Left lobe of liver (tissue), 2 donors: Measurements from ENCODE around the gene MYH7B. TPM values are rescaled to one million over a fixed set of nuclear protein-coding genes. Genes with fewer than 3 reads are reported as not detected.
A peak's percentile ranks its signal among the peaks of the same experiment; 100 is the strongest.

Source experiments
- ATAC-seq: fragments of 200-7000 bp; cut with Tn5 transposase; one replicate; pipeline ENCODE4 v1.9.1; 2020; ENCODE audit warnings: mild to moderate bottlenecking, moderate library complexity
- DNase-seq: peaks from one replicate; pipeline ENCODE4 v3.0.0-alpha.2; 2020; ENCODE audit warnings: low spot score
- total RNA-seq: library from RNA; stranded (reverse); gene quantifications from one replicate; pipeline ENCODE4 v1.2.1, GENCODE V29; 2021
- donor health status: DM: no; HTN: no; CAD: no; lungs with moderate emphysema.
- donor health status: DM: no; HTN: yes; CAD: no.

MYH7B gene
- total RNA-seq, 1 donor from 2014 or later, result 0.45 TPM

DNA sequence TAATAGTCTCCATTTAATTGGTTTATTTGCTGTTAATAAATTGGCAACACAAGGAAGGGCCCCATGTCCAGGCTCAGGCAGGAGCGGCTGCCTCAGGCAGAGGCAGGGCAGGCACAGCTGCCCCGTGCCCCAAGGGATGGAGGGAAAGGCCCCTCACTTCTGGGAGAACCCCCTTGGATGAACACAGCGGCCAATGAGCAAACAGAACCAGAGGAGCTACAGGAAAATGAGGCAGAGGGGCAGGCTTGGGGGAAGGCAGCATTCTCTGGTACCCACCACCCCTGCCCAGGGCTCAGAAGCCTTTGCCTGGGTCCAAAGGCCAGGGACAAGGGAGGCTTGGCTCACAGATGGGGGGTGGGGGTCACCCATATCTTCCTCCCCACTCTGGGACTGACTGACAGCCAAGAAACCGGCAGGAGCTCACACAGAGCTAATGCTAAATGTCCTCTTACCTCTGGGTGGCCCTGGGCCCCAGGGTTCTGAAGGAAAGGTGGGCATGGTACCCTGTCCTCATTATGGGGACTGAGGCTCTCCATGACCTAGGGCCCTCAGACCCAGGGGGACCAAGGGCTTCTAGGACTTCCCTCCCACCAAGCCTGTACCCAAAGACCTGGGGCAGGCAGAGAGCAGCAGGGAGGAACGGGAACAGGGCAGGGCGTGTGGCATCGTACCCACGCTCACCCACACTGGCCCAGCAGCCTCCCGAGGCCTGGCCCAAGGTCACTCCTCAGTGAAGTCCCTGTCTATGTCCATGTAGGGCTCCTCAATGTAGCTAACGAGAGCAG, 47.0 kb downstream of the MYH7B start:
- ATAC-seq (no peak), DNase-seq (no peak)

DNA sequence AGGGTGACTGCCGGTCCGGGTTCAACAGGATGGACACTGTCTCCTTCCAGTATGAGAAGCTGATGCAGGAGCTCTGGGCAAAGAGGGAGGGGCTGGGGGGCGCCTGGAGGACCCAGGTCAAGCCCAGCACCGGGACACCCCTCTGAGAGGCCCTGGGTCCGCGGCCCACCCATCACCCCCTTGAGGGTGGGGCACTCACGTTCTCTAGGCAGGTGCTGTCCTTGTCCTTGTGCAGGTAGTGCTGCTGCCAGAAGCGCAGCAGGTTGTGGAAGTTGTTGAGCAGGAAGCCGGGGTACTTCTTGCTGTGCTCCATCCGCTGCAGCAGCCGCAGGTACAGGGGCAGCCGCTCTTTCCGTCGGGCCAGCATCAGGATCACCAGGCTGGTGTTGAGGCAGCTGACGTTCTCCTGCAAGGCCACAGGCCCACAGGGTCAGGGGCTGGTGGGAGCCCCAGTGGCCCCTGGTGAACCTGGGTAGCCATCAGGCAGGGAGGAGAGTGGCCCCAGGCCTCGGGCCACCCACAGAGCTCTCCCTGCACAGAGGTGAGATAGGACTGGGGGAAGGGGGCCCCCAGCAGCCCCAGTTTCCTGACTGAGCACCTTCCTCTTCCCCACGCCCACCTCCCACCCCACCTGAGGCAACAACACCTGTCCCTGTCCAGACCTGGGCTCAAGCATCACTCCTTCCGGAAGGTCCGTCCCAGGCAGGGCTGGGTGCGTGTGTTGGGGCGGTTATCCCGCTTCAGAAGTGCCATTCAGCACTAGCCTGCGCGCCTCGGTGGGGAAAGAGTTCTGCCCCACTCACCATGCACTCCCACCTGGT, 47.8 kb downstream of the MYH7B start:
- ATAC-seq (no peak), DNase-seq (peak; percentile 40)

DNA sequence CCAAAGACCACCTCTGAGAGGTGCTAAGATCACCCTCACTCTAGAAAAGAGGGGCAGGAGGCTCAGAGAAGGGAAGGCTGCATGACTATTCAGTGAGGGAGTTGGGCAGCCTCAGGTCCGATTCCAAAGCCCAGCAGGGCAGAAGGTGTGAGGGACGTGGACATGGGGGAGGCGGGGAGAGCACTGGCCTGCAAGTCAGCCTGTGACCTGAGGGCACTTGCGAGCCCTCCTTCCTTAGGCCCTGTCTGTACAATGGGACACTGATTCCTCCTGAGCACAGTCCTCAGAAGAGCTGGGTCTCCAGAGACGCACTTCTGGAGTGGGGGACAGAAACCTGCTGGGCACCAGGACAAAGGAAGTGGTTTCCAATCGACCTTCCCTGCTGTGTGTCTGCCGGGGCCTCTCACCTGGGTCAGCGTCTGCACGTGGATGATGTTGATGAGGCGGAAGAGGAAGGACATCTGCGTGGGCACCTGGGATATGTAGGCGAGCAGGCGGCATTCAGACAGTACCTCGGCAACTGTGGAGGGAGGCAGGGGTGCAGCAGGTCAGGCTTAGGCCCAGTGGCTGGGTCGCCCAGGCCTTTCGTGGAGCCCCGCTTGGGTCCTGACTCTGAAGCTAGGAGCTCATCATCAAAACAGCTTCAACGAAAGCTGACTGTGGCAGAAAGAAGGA, 48.5 kb downstream of the MYH7B start:
- ATAC-seq (no peak), DNase-seq (peak; percentile 23)

GRCh38 chr20:35004749-35005462, 49.2 kb downstream of the MYH7B start:
- DNase-seq (peak; percentile 29), ATAC-seq (no peak)

Other genes starting within 250 kb of the MYH7B start
- 9.4 TPM for gene NCOA6, start 130.2 kb upstream of the MYH7B start, total RNA-seq
- 9.9 TPM for gene GGT7, start 83.0 kb upstream of the MYH7B start, total RNA-seq
- gene ACSS2, start 79.3 kb upstream of the MYH7B start, total RNA-seq, result 42.7 TPM
- gene GSS, start 62 bp upstream of the MYH7B start, total RNA-seq, result 29.2 TPM
- gene TRPC4AP, start 136.9 kb downstream of the MYH7B start, total RNA-seq, result 27.6 TPM
- gene EDEM2, start 191.5 kb downstream of the MYH7B start, total RNA-seq, result 26.0 TPM
- 1.5 TPM for gene PROCR, start 216.2 kb downstream of the MYH7B start, total RNA-seq